ENCODE data around the gene MTF2. TPM values are rescaled to one million over a fixed set of nuclear protein-coding genes. Genes with fewer than 3 reads are reported as not detected.
"Not testable (repeated sequence)": the region's sequence is repeated elsewhere in the genome, so short reads cannot be mapped to it uniquely, and the experiment has no call there.

MTF2 gene
- total RNA-seq, 2 donors from 2014 or later: 85.0 to 103 TPM

GRCh38 chr1:93155335-93155734, 76.3 kb downstream of the MTF2 start:
- Histone ChIP-seq H3K4me3 (ENCODE audit: low read length) (no peak overlapping the region), H3K9ac (ENCODE audit: extremely low read depth, low read length, poor library complexity, severe bottlenecking) (no peak overlapping the region), H3K4me1 (ENCODE audit: control insufficient read depth, insufficient read depth, low read length) (no peaks in the 10 kb centered on the region), H3K9me3 (ENCODE audit: control insufficient read depth, low read length) (peaks cover 3% of the 10 kb centered on the region), H3K27ac (ENCODE audit: low read depth, low read length) (no peak overlapping the region), H3K27me3 (ENCODE audit: control insufficient read depth, insufficient read depth, low read length, poor library complexity, severe bottlenecking) (no peaks in the 10 kb centered on the region), H3K36me3 (ENCODE audit: control insufficient read depth, insufficient read depth, low read length) (peaks cover 63% of the 10 kb centered on the region)
- no peak for DNase-seq
- peak overlapping the region; percentile 35 for H3K27ac Mint-ChIP-seq
- H3K4me3 Mint-ChIP-seq: no peak overlapping the region
- H3K27me3 Mint-ChIP-seq (ENCODE audit: insufficient read depth): no peaks in the 10 kb centered on the region
- H3K4me1 Mint-ChIP-seq: no peaks in the 10 kb centered on the region
- H3K9me3 Mint-ChIP-seq: no peaks in the 10 kb centered on the region
- TF ChIP-seq, protein P1, sequence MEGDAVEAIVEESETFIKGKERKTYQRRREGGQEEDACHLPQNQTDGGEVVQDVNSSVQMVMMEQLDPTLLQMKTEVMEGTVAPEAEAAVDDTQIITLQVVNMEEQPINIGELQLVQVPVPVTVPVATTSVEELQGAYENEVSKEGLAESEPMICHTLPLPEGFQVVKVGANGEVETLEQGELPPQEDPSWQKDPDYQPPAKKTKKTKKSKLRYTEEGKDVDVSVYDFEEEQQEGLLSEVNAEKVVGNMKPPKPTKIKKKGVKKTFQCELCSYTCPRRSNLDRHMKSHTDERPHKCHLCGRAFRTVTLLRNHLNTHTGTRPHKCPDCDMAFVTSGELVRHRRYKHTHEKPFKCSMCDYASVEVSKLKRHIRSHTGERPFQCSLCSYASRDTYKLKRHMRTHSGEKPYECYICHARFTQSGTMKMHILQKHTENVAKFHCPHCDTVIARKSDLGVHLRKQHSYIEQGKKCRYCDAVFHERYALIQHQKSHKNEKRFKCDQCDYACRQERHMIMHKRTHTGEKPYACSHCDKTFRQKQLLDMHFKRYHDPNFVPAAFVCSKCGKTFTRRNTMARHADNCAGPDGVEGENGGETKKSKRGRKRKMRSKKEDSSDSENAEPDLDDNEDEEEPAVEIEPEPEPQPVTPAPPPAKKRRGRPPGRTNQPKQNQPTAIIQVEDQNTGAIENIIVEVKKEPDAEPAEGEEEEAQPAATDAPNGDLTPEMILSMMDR (conservative IDR thresholded peaks at IDR 0.05): no peak
- peaks cover 22% of the 10 kb centered on the region for H3K36me3 Mint-ChIP-seq (ENCODE audit: low read depth)
- WGBS, 2 experiments (ENCODE audit: insufficient coverage in 1 of 2, insufficient read length in 1 of 2): 95% methylated on average over 3 of the region's 3 CpGs; no CpG with 5 or more reads in 1 of the 2 experiments

GRCh38 chr1:93159337-93159736, 80.3 kb downstream of the MTF2 start:
- WGBS, 2 experiments (ENCODE audit: insufficient coverage in 1 of 2, insufficient read length in 1 of 2): 83 to 89% methylated on average over 2 of the region's 2 CpGs
- Histone ChIP-seq H3K9ac (ENCODE audit: extremely low read depth, low read length, poor library complexity, severe bottlenecking) (no peak overlapping the region), H3K4me3 (ENCODE audit: low read length) (no peak overlapping the region), H3K27ac (ENCODE audit: low read depth, low read length) (no peak overlapping the region), H3K9me3 (ENCODE audit: control insufficient read depth, low read length) (peaks cover 3% of the 10 kb centered on the region), H3K36me3 (ENCODE audit: control insufficient read depth, insufficient read depth, low read length) (peaks cover 52% of the 10 kb centered on the region), H3K27me3 (ENCODE audit: control insufficient read depth, insufficient read depth, low read length, poor library complexity, severe bottlenecking) (no peaks in the 10 kb centered on the region), H3K4me1 (ENCODE audit: control insufficient read depth, insufficient read depth, low read length) (no peaks in the 10 kb centered on the region)
- TF ChIP-seq, protein P1 (conservative IDR thresholded peaks at IDR 0.05): no peak
- no peaks in the 10 kb centered on the region for H3K4me1 Mint-ChIP-seq
- H3K4me3 Mint-ChIP-seq: no peak overlapping the region
- H3K27ac Mint-ChIP-seq: no peak overlapping the region
- no peak for DNase-seq
- no peaks in the 10 kb centered on the region for H3K27me3 Mint-ChIP-seq (ENCODE audit: insufficient read depth)
- no peaks in the 10 kb centered on the region for H3K9me3 Mint-ChIP-seq
- peaks cover 25% of the 10 kb centered on the region for H3K36me3 Mint-ChIP-seq (ENCODE audit: low read depth)

DNA sequence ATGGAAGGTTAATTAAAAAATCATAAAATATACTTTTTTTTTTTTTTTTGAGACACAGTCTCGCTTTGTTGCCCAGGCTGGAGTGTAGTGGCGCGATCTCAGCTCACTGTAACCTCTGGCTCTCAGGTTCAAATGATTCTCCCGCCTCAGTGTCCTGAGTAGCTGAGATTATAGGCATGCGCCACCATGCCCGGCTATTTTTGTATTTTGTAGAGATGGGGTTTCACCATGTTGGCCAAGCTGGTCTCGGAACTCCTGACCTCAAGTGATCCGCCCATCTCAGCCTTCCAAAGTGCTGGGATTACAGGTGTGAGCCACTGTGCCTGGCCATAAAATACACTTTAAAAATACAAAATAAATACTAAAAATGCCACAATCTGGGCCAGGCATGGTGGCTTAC, 84.2 kb downstream of the MTF2 start:
- not testable (repeated sequence) for H3K9ac ChIP-seq (ENCODE audit: extremely low read depth, low read length, poor library complexity, severe bottlenecking); H3K4me1 ChIP-seq (ENCODE audit: control insufficient read depth, insufficient read depth, low read length); H3K4me3 Mint-ChIP-seq; H3K27me3 ChIP-seq (ENCODE audit: control insufficient read depth, insufficient read depth, low read length, poor library complexity, severe bottlenecking); H3K27ac ChIP-seq (ENCODE audit: low read depth, low read length); DNase-seq; H3K4me1 Mint-ChIP-seq; H3K27ac Mint-ChIP-seq; H3K27me3 Mint-ChIP-seq (ENCODE audit: insufficient read depth); H3K4me3 ChIP-seq (ENCODE audit: low read length)
- WGBS, 2 experiments (ENCODE audit: insufficient coverage in 1 of 2, insufficient read length in 1 of 2): 91 to 98% methylated on average over 7 to 8 of the region's 8 CpGs
- Mint-ChIP-seq H3K9me3 (peaks cover 10% of the 10 kb centered on the region), H3K36me3 (ENCODE audit: low read depth) (peaks cover 24% of the 10 kb centered on the region)
- peaks cover 32% of the 10 kb centered on the region for H3K36me3 ChIP-seq (ENCODE audit: control insufficient read depth, insufficient read depth, low read length)
- H3K9me3 ChIP-seq (ENCODE audit: control insufficient read depth, low read length): peaks cover 22% of the 10 kb centered on the region

GRCh38 chr1:93164816-93165215, 85.7 kb downstream of the MTF2 start:
- no peaks in the 10 kb centered on the region for H3K27me3 ChIP-seq (ENCODE audit: control insufficient read depth, insufficient read depth, low read length, poor library complexity, severe bottlenecking)
- H3K9me3 Mint-ChIP-seq: peaks cover 20% of the 10 kb centered on the region
- H3K4me1 Mint-ChIP-seq: no peaks in the 10 kb centered on the region
- WGBS, 2 experiments (ENCODE audit: insufficient coverage in 1 of 2, insufficient read length in 1 of 2): 96 to 100% methylated on average over 1 to 2 of the region's 2 CpGs
- H3K4me3 ChIP-seq (ENCODE audit: low read length): no peak overlapping the region
- peaks cover 28% of the 10 kb centered on the region for H3K36me3 Mint-ChIP-seq (ENCODE audit: low read depth)
- TF ChIP-seq, protein P1 (conservative IDR thresholded peaks at IDR 0.05): no peak
- DNase-seq: no peak
- H3K27ac ChIP-seq (ENCODE audit: low read depth, low read length): no peak overlapping the region
- no peak overlapping the region for H3K4me3 Mint-ChIP-seq
- peaks cover 22% of the 10 kb centered on the region for H3K9me3 ChIP-seq (ENCODE audit: control insufficient read depth, low read length)
- peaks cover 23% of the 10 kb centered on the region for H3K36me3 ChIP-seq (ENCODE audit: control insufficient read depth, insufficient read depth, low read length)
- no peak overlapping the region for H3K9ac ChIP-seq (ENCODE audit: extremely low read depth, low read length, poor library complexity, severe bottlenecking)
- no peaks in the 10 kb centered on the region for H3K4me1 ChIP-seq (ENCODE audit: control insufficient read depth, insufficient read depth, low read length)
- H3K27ac Mint-ChIP-seq: no peak overlapping the region
- H3K27me3 Mint-ChIP-seq (ENCODE audit: insufficient read depth): no peaks in the 10 kb centered on the region

DNA sequence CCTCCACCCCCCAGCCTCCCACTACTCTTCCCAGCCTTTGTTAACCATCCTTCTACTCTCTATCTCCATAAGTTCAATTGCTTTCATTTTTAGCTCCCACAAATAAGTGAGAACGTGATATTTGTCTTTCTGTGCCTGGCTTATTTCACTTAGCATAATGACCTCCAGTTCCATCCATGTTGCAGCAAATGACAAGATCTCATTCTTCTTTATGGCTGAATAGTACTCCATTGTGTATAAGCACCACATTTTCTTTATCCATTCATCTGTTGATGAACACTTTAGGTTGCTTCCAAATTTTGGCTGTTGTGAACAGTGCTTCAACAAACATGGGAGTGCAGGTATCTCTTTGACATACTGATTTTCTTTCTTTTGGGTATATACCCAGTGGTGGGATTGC, 86.8 kb downstream of the MTF2 start:
- not testable (repeated sequence) for H3K27me3 Mint-ChIP-seq (ENCODE audit: insufficient read depth)
- WGBS, 2 experiments (ENCODE audit: insufficient coverage in 1 of 2, insufficient read length in 1 of 2): 92 to 96% methylated on average over 1 of the region's 1 CpG

More for the DNA sequence above, 86.8 kb downstream of the MTF2 start:
- not testable (repeated sequence) for DNase-seq; H3K27ac Mint-ChIP-seq; H3K4me1 Mint-ChIP-seq; H3K9ac ChIP-seq (ENCODE audit: extremely low read depth, low read length, poor library complexity, severe bottlenecking); H3K4me3 Mint-ChIP-seq; H3K27me3 ChIP-seq (ENCODE audit: control insufficient read depth, insufficient read depth, low read length, poor library complexity, severe bottlenecking); H3K27ac ChIP-seq (ENCODE audit: low read depth, low read length); H3K4me1 ChIP-seq (ENCODE audit: control insufficient read depth, insufficient read depth, low read length); H3K4me3 ChIP-seq (ENCODE audit: low read length)
- Mint-ChIP-seq H3K9me3 (peaks cover 25% of the 10 kb centered on the region), H3K36me3 (ENCODE audit: low read depth) (peaks cover 32% of the 10 kb centered on the region)
- Histone ChIP-seq H3K9me3 (ENCODE audit: control insufficient read depth, low read length) (peaks cover 25% of the 10 kb centered on the region), H3K36me3 (ENCODE audit: control insufficient read depth, insufficient read depth, low read length) (peaks cover 23% of the 10 kb centered on the region)

Measured in endodermal cell (in vitro differentiated cells).